Activated CD8-positive, alpha-beta memory T cell treated with anti-CD3 and anti-CD28 coated beads for 4 hours (primary cell): ENCODE results near the gene METTL24.

Experiments
- DNase-seq, 2 donors: peaks; one replicate each; pipeline ENCODE4 v3.0.0-alpha.2; 2020; ENCODE audit warnings: low read depth in 2 of 2

Gene METTL24

GRCh38 chr6:110195639-110196038, 162.5 kb downstream of the METTL24 start:
- DNase-seq = no peak
